Astrocyte of the spinal cord (primary cell): ENCODE results near the gene FMO3.

Source experiments
- DNase-seq: peaks from one replicate; pipeline ENCODE4 v3.0.0; 2011; ENCODE audit warnings: low read depth, low spot score
- H3K4me3 ChIP-seq: 2 replicates; pipeline ENCODE4 v1.5.1; 2011; ENCODE audit warnings: low read depth, mild to moderate bottlenecking, low read length, moderate library complexity
- in situ Hi-C: cut with HindIII; loops from 2 replicates; pipeline ENCODE4 v1.10.0; 2017; ENCODE audit warnings: low sequenced_read_pairs
- TF ChIP-seq, protein P1 (sequence below): IDR thresholded peaks from 2 replicates; pipeline ENCODE4 v1.5.1; 2012; ENCODE audit warnings: low read depth, mild to moderate bottlenecking, low read length, inconsistent platforms

The FMO3 gene

DNA sequence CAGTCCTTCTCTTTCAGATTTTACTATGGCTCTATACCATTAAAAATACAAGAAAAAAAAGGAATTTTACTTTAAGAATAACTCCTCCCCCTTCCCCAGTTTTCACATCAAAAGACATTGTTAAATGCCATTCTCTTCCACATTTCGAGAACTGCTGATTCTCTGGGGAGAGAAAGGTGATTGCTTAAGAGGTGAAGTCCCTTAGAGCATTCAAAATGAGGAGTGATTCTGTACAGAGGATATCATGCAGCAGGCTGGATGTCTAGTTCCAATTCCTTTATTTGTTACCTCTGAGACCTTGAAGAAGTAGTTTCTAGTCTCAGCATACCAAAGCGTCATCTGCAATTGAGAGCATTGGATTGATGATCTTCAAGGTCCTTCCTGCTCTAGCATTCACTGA is 46.9 kb downstream of the FMO3 start:
- TF ChIP-seq, protein P1, sequence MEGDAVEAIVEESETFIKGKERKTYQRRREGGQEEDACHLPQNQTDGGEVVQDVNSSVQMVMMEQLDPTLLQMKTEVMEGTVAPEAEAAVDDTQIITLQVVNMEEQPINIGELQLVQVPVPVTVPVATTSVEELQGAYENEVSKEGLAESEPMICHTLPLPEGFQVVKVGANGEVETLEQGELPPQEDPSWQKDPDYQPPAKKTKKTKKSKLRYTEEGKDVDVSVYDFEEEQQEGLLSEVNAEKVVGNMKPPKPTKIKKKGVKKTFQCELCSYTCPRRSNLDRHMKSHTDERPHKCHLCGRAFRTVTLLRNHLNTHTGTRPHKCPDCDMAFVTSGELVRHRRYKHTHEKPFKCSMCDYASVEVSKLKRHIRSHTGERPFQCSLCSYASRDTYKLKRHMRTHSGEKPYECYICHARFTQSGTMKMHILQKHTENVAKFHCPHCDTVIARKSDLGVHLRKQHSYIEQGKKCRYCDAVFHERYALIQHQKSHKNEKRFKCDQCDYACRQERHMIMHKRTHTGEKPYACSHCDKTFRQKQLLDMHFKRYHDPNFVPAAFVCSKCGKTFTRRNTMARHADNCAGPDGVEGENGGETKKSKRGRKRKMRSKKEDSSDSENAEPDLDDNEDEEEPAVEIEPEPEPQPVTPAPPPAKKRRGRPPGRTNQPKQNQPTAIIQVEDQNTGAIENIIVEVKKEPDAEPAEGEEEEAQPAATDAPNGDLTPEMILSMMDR = no peak
- in situ Hi-C loops = no loop called here
- DNase-seq = no peak
- no peak overlapping the region for H3K4me3 ChIP-seq

DNA sequence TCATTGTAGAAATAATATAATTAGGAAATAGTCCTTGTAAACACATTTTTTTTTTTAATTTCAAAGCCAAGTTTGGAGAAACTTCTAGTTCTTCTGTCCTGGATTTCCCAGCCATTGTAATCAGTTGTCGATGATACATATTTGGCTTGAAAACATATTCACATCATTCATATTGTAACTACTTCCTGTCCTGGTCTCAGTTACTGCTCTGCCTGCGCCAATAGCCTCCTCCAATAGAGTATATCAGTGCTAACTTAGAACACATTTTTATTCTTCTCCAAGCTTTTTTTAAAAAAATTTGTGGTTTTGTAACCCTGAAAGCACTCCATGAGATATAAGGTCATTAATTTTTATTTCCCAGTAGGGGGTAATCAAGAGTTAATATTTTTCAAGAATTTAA is 48.3 kb downstream of the FMO3 start:
- in situ Hi-C loops = no loop called here
- no peak overlapping the region for H3K4me3 ChIP-seq
- TF ChIP-seq, protein P1 = no peak
- DNase-seq = no peak

DNA sequence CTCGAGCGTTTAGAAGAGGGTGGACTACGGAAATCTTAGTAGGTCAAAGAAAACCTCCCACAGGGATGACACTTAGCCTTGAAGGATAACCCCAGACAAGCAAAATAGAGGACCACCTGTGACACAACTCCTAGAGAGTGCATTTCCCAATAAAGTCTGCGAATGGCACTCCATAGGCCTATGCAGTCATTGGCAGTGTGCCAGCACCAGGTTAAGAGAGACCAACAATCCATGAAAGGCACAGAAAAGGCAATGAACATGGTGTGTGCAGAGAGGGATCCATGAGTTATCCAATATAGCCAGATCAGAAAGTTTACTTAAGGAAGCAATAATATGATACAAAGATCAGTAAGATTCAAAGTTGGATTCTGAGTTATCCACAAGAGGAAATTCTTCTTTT is 49.2 kb downstream of the FMO3 start:
- DNase-seq = no peak
- TF ChIP-seq, protein P1 = no peak
- in situ Hi-C loops = no loop called here
- H3K4me3 ChIP-seq = no peak overlapping the region

DNA sequence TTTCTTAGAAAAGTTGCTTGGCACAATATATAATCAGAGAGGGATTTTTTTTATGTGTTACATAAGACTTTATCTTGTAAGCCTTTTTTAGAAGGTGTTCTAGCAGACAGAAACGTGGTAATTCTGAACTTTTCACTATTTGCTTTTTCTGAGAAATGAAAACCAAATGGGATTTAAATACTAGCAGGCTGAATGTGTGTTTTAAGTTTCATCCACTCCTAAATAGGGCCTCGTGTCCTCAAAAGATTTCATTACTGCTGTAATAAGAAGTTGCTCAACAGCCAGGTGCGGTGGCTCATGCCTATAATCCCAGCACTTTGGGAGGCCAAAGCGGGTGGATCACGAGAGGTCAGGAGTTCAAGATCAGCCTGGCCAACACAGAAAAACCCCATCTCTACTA is 49.7 kb downstream of the FMO3 start:
- DNase-seq = no peak
- in situ Hi-C loops = no loop called here
- H3K4me3 ChIP-seq = no peak overlapping the region
- TF ChIP-seq, protein P1 = no peak

DNA sequence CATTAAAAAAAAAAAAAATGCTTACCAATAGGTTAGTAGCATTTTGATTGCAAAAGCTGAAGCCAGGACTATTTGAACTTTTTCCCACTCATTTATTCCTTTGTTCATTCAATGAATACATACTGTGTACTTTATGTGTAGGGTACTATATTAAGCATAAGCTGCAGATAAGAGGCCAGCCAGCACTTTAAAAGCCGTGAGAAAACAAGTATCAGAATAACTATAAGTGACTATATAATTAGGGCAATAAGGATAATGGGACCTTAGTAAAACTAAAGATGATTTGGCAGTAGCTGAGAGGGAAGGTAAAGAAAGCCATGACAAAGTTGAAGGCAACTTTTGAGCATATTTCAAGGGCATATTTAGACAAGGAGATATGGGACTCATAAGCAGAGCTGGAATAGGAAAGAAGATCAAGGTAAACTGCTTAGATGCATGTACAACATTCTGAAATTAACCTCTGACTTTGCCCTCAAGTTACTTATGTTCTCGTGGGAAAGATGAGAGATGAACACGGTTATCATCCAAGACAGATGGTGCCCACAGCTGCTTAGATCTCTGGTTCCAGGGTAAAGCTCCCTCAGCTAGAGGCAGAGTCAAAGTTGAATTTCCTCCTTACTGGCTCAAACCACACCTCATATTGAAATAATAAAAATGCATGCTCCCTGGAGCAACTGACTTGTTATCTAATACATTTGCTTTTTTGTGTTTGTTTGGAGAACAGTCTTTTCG is 50.4 kb downstream of the FMO3 start:
- DNase-seq = no peak
- TF ChIP-seq, protein P1 = no peak
- in situ Hi-C loops = no loop called here
- no peak overlapping the region for H3K4me3 ChIP-seq

DNA sequence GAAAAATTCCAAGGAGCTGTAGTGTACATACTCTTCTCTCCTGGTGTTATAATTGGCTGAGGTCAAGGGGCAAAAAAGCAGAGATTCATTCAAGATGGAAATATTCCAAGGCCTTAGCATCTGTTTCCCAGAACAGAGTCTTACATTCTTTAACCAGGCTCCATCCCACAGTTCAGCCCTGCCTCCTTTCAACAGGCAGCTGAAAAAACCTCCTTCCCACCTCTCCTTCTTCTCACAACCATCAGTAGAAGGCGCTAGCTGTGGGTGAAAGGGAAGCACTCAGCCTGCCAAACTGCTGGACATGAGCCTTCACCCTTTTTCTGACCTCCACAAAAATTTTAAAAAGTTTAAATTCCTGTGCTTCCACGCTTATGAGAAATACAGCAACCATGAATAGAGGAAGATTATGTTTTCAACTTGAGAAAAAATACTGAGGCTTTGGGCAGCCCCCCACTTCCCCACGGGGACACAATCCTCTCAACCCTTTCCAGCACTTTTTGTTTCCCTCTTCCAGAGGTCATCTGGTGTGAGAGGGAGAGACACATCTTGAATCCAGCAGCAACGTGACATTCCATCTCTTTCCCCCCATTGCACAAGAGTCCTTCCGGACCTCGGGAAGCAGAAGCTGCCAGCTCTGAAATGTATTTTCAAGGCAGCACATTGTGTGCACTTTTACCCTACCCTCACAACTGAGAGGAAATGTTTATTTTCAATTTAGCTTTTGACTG is 51.1 kb downstream of the FMO3 start:
- peak; percentile 96 for DNase-seq
- TF ChIP-seq, protein P1 = peak; percentile 41
- no peak overlapping the region for H3K4me3 ChIP-seq
- in situ Hi-C loops = no loop called here
